GM18873 (cell line): ENCODE data around the gene BAIAP3.
"Not testable (repeated sequence)": the region's sequence is repeated elsewhere in the genome, so short reads cannot be mapped to it uniquely, and the experiment has no call there.

Source experiments
- ATAC-seq: cut with Tn5 transposase; IDR thresholded peaks from one replicate; pipeline ENCODE4 v1.9.1; 2021; ENCODE audit warnings: mild to moderate bottlenecking, moderate library complexity, moderate number of reproducible peaks; ENCODE audit not compliant: unreplicated experiment, low FRiP score

The BAIAP3 gene

DNA sequence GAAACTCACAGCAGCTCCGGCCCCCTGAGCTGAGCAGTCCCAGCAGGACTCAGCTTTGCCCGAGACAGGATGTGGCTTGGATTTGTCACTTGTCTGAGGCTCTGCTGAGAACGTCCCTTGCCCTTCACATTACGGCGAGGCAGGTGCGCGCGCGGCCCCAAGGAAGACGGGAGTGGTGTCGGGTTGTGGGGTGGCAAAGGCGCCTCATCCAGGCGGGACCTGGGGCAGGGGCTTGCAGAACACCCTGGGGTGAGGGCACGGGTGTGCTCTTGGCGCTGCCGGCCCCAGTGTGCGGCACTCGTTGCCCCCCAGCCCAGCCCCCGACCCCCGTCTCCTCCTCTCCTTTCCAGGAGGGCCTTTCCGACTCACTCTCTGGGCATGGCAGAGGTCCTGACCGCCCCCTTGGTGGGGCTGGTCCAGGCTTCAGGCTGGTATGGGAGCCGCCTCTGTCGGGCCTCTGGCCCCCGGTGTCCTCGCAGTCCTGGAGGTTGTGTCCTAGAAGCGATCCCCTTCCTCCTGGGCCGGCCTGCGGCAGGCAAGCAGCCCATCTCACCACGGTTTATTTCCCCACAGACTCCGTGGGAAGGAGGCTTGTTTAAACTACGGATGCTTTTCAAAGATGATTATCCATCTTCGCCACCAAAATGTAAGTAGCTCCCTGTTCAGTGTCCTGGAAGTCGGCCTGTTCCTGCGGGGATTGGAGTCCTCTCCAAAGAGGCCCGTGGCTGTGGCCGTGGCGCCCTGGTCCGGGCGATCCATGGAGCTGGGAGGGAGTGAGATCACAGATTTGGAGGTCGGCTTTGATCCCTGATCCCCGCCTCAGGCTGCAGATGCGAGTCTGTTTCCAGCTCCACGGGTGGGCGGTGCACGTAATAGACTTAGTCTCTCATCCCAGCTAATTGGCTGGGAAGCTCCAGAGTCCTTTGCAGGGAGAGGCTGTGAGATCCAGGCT, 18.1 kb upstream of the BAIAP3 start:
- no peak for ATAC-seq

DNA sequence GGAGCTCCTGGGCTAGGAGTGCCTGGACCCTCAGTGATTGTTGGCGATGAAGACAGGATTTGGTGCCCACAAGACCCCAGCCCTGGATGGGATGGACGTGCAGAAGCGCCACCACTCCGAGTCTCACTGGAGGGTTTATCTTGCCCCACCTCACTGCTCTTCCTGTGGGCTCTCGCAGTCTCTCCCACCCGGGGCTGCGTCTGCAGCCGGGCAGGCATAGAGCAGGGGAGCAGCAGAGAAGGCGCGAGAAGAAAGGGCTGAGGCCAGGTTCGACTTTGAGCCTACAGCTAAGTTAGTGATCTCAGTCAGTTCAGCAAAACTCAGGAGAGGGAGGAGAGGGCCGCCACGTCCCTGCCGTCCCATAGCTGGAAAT, 17.4 kb upstream of the BAIAP3 start:
- ATAC-seq = no peak

DNA sequence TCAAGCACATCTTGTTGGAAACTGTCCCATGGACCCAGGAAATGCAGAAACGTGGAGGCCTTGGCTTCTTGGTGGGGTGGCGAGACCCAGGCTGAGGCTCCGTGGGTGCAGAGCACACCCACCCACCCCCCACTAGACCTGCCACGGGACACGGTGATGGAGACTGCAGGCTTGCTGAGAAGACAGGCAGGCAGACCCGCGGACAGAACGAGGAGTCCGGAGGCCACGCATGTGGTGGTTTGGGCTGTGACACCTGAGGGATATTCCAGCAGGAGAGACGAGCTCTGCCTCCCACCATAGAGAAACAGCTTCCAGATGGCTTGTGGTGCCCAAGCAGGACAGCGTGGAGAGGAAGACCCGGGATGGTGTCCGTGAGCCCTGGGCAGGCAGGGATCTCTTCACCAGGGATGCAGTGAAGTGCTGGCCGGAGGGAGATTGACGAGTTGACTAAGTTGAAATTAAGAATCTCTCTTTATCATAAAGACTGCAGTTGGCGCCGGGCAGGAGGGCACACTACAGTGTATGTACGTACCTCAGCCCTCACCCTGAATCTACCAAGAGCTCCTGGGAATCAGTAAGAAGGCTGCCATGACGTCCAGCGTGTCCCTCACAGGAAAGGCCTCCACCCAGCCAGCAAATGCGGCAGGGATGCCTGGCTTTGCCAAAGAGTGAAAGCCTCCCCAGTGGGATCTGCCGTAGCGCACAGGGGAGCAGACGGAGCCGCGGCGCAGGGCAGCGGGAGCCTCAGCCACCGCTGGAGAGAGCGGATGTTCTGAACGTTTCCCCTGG, 15.8 kb upstream of the BAIAP3 start:
- ATAC-seq = no peak

DNA sequence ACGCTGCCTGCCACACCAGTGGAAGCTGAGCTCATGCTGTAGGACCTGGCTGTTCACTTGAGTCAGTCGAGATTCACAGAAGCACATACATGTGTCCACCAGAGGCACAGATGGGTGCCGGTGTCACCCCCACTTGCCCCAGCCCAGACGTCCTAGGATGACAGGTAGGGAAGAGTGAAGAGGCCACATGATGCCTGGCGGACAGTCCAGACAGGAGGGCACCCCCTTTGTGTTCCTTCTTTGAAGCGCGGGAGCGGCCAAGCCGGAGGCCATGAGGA, 15.2 kb upstream of the BAIAP3 start:
- no peak for ATAC-seq

- ATAC-seq = no peak
Measured at GRCh38 chr16:1319041-1319440, 14.4 kb upstream of the BAIAP3 start.

DNA sequence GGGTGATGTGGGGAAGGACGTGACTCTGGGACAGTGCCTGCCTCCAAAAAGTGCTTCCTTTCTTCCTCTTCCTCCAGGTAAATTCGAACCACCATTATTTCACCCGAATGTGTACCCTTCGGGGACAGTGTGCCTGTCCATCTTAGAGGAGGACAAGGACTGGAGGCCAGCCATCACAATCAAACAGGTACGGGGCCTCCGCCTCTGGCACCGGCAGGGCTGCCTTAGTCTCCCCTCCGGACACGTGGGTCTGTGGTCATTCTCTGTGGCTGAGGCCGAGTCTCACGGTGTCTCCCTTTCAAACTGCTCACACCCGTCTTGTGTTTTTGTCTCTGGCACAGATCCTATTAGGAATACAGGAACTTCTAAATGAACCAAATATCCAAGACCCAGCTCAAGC, 13.3 kb upstream of the BAIAP3 start:
- no peak for ATAC-seq

DNA sequence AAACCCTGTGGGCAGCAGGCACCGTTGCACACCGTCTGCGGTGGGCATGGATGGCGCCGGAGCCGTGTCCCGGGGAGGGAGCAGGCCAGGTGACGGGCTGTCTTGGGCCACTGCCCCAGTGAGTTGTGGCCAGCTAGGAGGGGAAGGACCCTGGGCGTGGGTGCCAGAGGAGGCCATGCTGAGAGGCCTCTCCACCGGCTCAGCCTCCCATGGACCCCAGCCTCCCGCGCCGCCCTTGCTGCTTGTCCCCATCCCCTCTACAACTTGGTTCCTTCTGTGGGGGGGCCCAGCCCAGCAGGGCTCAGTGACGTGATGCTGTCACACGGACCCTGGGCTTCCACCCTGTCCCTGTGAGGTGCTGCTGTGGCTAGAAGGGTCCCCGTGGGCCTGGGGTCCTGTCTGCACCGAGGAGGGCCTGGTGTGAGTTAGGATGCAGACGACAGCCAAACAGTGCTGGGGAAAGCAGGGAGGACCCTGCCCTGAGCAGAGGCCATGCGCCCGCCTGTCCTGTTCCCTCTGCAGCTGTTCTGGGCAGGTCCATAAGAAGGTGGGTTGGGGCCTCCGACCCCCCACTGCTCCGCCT, 12.7 kb upstream of the BAIAP3 start:
- ATAC-seq = no peak

- no peak for ATAC-seq
Measured at GRCh38 chr16:1322407-1322806, 11.0 kb upstream of the BAIAP3 start.

DNA sequence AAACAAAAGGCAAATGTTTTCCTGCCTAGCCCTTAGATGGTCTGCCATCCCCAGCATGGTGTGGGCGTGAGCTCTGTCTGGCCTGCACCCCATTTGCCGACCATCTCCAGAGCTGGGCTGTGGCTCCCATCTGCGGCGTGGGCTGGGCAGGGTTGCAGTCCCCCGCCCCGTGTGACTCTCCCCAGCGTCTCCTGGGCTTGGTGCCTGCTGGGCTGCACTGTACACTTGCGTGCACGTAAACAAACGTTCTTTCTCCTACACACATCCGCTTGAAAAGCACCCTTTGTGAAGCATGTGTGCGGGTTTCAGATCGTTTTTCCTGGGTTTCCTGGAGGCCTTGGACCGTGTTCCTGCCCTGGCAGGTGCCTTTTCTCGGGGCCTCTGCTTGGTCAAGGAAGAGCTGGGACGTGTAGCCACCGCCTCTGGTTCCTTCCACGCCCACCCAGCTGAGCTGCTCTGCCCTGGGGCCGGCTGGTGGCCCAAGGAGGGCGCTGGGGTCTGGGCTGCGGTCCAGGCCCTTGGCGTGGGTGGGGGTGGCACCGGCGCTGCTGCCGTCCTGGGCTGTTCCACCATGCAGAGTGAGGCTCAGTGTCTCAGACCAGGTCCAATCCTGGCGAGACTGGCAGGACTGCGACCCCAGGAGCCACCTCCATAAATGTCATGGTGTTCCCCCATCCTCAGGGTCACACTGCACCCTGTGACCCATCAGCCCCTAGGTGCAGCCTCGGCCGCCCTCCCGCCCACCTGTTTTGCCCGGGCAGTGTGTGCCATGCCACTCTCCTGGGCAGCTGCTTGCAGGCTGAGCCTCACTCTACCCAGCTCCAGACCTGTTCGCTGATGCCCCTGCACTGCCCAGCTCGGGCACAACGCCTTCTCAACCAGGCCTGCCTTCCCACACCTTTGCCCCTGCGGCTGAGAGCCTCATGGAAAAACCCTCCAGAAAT, 9.9 kb upstream of the BAIAP3 start:
- no peak for ATAC-seq

DNA sequence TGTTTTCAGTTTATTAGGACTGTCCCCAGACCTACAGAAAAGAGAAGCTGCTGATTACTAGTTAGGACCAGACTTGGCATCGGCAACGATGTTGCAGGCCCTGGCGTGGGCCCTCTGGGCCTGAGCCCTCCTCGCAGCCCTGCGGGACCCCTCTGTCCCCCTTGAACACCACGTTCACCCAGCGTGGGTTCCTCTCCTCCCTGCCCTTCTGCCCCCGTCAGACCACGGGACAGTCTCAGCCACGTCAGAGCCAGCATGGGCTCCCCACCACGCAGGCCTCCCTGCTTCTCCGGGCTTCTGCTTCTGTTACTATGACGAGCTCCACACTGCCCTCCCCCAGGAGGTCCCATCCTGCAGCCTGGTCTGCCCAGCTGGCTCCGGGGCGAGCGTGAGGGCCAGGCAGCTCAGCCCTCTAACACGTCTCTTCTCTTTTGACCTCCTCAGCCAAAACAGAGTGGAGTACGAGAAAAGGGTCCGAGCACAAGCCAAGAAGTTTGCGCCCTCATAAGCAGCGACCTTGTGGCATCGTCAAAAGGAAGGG, 9.1 kb upstream of the BAIAP3 start:
- no peak for ATAC-seq

DNA sequence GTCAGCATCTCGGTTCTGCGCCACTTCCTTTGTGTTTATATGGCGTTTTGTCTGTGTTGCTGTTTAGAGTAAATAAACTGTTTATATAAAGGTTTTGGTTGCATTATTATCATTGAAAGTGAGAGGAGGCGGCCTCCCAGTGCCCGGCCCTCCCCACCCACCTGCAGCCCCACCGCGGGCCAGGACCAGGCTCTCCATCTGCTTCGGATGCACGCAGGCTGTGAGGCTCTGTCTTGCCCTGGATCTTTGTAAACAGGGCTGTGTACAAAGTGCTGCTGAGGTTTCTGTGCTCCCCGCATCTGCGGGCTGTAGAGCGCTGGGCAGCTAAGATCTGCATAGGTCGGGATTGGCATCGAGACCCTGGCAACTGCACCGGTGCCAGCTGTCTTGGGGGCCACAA, 8.2 kb upstream of the BAIAP3 start:
- no peak for ATAC-seq

- no peak for ATAC-seq
Measured at GRCh38 chr16:1325673-1326371, 7.6 kb upstream of the BAIAP3 start.

GRCh38 chr16:1326391-1326790, 7.1 kb upstream of the BAIAP3 start:
- ATAC-seq = no peak

DNA sequence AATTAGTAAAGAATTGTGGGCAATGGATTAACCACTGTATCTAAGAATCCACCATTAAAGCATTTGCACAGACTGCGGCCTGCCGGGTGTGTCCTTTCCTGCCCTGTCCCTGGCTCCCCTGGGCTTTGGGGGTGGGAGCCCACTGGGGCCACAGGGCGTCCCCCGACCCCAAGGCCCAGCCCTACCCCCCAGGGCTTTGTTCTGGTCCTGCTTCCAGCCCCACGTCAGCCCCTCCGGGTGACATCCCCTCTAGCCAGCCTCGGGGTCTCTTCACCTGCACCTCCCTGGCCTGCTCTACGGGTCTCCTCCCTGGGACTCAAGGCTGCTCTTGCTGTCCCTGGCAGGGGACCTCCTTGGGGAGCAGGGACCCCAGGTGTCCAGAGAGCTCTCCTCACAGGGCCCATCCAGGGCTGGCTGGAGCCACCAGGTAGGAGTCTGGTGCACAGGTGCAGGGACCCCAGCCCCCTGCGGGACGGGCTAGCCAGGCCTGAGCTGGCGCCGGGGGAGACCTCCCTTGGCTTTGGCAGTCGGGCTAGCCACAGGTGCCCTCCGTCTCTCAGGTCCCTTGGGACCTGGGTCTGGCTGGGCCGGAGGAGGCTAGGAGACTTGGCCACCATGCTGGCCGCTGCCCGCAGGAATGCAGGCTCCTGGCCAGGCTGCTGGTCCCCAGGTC, 6.4 kb upstream of the BAIAP3 start:
- ATAC-seq = no peak

GRCh38 chr16:1327619-1327947, 5.9 kb upstream of the BAIAP3 start:
- ATAC-seq = no peak

GRCh38 chr16:1328136-1328535, 5.3 kb upstream of the BAIAP3 start:
- not testable (repeated sequence) for ATAC-seq

- not testable (repeated sequence) for ATAC-seq
Measured at GRCh38 chr16:1328961-1329360, 4.5 kb upstream of the BAIAP3 start.

DNA sequence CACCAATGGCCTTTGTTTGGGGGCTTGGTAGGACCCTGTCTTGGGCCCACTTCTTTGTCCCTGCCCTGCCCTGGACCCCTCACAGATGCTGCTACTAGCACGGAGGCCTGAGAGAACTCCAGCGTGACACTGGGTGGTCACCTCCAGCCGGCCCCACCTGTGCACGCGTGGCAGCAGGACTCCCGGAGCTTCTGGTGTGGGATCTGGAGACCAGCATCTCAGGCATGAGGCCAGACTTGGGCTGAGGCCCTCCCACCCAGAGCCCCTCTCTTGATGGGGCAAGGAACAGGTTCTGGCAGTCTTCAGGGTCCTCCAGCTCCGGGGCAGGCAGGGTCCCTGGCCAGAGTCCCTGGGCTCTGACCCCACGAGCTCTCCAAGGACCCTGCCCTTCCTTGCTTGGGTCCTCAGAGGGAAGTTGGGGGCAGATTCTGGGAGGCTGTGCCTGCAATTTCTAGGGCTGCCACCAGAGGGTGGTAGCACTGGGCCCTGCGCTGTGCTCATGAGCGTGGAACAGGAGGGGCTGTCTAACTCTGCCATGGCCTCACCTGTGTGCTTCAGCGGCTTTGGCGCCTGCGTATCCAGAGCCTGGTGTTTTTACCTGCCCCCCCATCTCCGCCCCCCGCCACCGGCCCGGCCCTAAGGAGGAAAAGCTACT, 3.1 kb upstream of the BAIAP3 start:
- no peak for ATAC-seq
